ENCODE results near the gene GGNBP2.

GGNBP2 gene

DNA sequence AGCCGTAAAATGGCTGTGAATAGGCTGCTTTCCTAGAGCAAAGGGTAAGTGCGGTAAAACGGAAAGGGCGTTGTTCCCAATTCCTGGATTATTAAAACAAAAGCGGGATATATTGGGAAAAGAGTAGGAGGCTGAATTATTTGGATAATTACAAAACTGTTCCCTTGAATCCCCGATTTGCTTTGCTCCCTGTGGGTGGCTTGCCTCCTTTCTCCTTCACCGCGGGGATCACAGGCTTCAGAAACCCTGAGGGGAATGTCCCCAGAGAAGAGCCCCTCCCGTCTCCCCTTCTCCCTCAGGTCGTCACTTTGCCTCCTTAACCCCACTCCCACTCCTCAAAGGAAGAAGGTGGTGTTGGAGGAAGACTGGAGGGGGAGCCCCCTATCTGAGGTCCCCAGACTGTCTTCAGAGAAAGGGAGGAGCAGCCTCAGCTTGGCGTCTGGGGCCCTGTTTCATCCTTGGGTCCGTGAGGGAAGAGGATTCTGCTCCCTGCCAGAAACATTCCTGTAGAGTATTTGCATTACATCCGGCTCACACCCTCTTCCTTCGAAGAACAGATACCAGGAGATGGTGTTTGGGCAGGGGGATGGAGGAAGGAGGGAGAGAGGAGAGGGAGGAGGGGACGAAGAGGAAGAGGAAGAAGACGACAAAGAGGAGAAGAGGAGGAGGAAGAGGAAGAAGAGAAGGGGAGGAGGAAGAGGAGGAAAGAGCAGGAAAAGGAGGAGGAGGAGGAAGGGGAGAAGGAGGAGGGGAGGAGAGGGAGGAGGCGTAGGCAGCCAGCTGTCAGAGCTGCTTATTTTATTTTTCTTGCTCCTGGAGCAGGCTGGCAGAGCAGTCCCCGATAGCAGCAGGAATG lies 88.4 kb downstream of the GGNBP2 start:
- no peak for DNase-seq (ENCODE audit: low spot score)
